Endothelial cell of umbilical vein (primary cell): Measurements from ENCODE around the gene MAGED4. TPM values are rescaled to one million over a fixed set of nuclear protein-coding genes. Genes with fewer than 3 reads are reported as not detected.

Experiments
- BruUV-seq: library from RNA; stranded (reverse); fragments of 400-500 nt; replicated peaks from 2 replicates; lab custom pipeline; 2021; lab: Mats Ljungman, UMichigan
- CTCF ChIA-PET: fragments of 300-600, 350-600 bp; sonication (Branson Sonifier 250); formaldehyde crosslinking; loops from one replicate; lab custom pipeline; 2021; ENCODE audit warnings: antibody characterized with exemption, inconsistent platforms; lab: Charles Lee
- POLR2A ChIA-PET: fragments of 300-600, 350-600 bp; sonication (Branson Sonifier 250); formaldehyde crosslinking; loops from one replicate; lab custom pipeline; 2021; ENCODE audit warnings: antibody characterized with exemption, inconsistent platforms; lab: Charles Lee
- DNase-seq: peaks from one replicate; pipeline ENCODE4 v3.0.0-alpha.2; 2011; ENCODE audit warnings: low read depth, low spot score
- FAIRE-seq: peaks from 2 replicates; lab custom pipeline; 2011; peaks lifted over from hg19 to GRCh38; lab: Jason Lieb, UNC
- H2AFZ ChIP-seq: 2 replicates; pipeline ENCODE4 v1.6.0; 2012; ENCODE audit warnings: low read depth, low read length, control low read depth, inconsistent platforms
- H3K27ac ChIP-seq: 2 replicates; pipeline ENCODE4 v1.5.1; 2011; ENCODE audit warnings: low read depth, mild to moderate bottlenecking, control low read depth, low read length, moderate library complexity; ENCODE audit not compliant: insufficient read depth
- H3K27me3 ChIP-seq, 2 experiments: 2 replicates each; pipeline versions ENCODE4 v1.6.0 to v1.6.1; 2011; ENCODE audit warnings: low read length in 2 of 2, mixed read lengths in 1 of 2; ENCODE audit not compliant: control insufficient read depth in 2 of 2, insufficient read depth in 2 of 2
- H3K36me3 ChIP-seq, 2 experiments: 2 replicates in 1 of 2; 3 replicates in 1 of 2; pipeline ENCODE4 v1.5.1; 2011; ENCODE audit warnings: low read length in 2 of 2, mild to moderate bottlenecking in 1 of 2, moderate library complexity in 1 of 2; ENCODE audit not compliant: control insufficient read depth in 2 of 2, insufficient read depth in 2 of 2; ENCODE audit errors: extremely low read depth in 1 of 2
- H3K4me1 ChIP-seq: 3 replicates; pipeline ENCODE4 v1.5.1; 2011; ENCODE audit warnings: mild to moderate bottlenecking, low read length; ENCODE audit not compliant: control insufficient read depth, insufficient read depth; ENCODE audit errors: extremely low read depth
- H3K4me2 ChIP-seq: 2 replicates; pipeline ENCODE4 v1.6.1; 2011; ENCODE audit warnings: low read length, control low read depth, mixed read lengths; ENCODE audit not compliant: insufficient read depth
- H3K4me3 ChIP-seq, 3 experiments: fragments of 200-600 bp in 1 of 3; sonication (generic), shearing (Covaris generic) in 1 of 3; replicated peaks in 1 of 3; 2 replicates each; pipeline ENCODE4 v1.5.1; 2011 to 2016; ENCODE audit warnings: control low read depth in 3 of 3, low read length in 3 of 3, mild to moderate bottlenecking in 2 of 3, inconsistent platforms in 1 of 3, low read depth in 1 of 3, moderate library complexity in 1 of 3; ENCODE audit not compliant: insufficient read depth in 1 of 3
- H3K79me2 ChIP-seq: 2 replicates; pipeline ENCODE4 v1.6.0; 2012; ENCODE audit warnings: low read length, inconsistent platforms; ENCODE audit not compliant: control insufficient read depth, insufficient read depth
- H3K9ac ChIP-seq: replicated peaks from 2 replicates; pipeline ENCODE3; 2011; ENCODE audit warnings: low read length, control low read depth; ENCODE audit not compliant: insufficient read depth; ENCODE audit errors: extremely low read depth
- H3K9me1 ChIP-seq: replicated peaks from 3 replicates; pipeline ENCODE4 v1.6.0; 2011; ENCODE audit warnings: mild to moderate bottlenecking, low read length; ENCODE audit not compliant: control insufficient read depth, insufficient read depth; ENCODE audit errors: extremely low read depth
- H3K9me3 ChIP-seq: replicated peaks from 2 replicates; pipeline ENCODE4 v1.5.1; 2012; ENCODE audit warnings: low read length, inconsistent platforms; ENCODE audit not compliant: control insufficient read depth, insufficient read depth
- H4K20me1 ChIP-seq: replicated peaks from 2 replicates; pipeline ENCODE3; 2011; ENCODE audit warnings: mild to moderate bottlenecking, low read length; ENCODE audit not compliant: control insufficient read depth, insufficient read depth; ENCODE audit errors: extremely low read depth
- EZH2 ChIP-seq: IDR thresholded peaks from 2 replicates; pipeline ENCODE4 v1.6.1; 2012; ENCODE audit warnings: borderline replicate concordance, low read depth, mild to moderate bottlenecking, moderate library complexity, low read length, inconsistent platforms; ENCODE audit not compliant: severe bottlenecking
- FOS ChIP-seq: IDR thresholded peaks from 2 replicates; pipeline ENCODE4 v1.6.1; 2011; ENCODE audit warnings: mild to moderate bottlenecking, low read length, moderate library complexity, borderline replicate concordance; ENCODE audit not compliant: insufficient read depth
- GATA2 ChIP-seq: IDR thresholded peaks from 2 replicates; pipeline ENCODE4 v1.7.0; 2011; ENCODE audit warnings: low read depth, mild to moderate bottlenecking, moderate library complexity, mixed read lengths, low read length; ENCODE audit not compliant: insufficient read length, insufficient read depth
- JUN ChIP-seq: IDR thresholded peaks from 2 replicates; pipeline ENCODE4 v1.6.1; 2011; ENCODE audit warnings: borderline replicate concordance, low read depth; ENCODE audit not compliant: insufficient read length, insufficient read depth
- MYC ChIP-seq: IDR thresholded peaks from one replicate; pipeline ENCODE4 v1.6.1; 2011; ENCODE audit warnings: mild to moderate bottlenecking, low read depth, low read length
- POLR2A ChIP-seq: IDR thresholded peaks from 2 replicates; pipeline ENCODE4 v1.6.1; 2012; ENCODE audit warnings: low read depth, mild to moderate bottlenecking, control low read depth, low read length
- POLR2AphosphoS5 ChIP-seq: IDR thresholded peaks from 2 replicates; pipeline ENCODE4 v1.6.1; 2012; ENCODE audit warnings: low read depth, mild to moderate bottlenecking, control low read depth, low read length, moderate library complexity; ENCODE audit not compliant: insufficient read depth
- dilution Hi-C: fragments of 300-500 bp; cut with MboI; formaldehyde crosslinking; loops from one replicate; pipeline ENCODE4 v1.15.0; 2019; ENCODE audit warnings: low sequenced_read_pairs; ENCODE audit not compliant: extremely low pct_ligation_motif_present
- intact Hi-C: fragments of 100-400 bp; cut with micrococcal nuclease; formaldehyde crosslinking; loops from one replicate; pipeline ENCODE4 v1.10.0; 2022
- polyA plus RNA-seq, 4 experiments: library from polyadenylated mRNA; depleted of rRNA in 3 of 4; stranded (reverse) in 3 of 4; unstranded in 1 of 4; fragments of >200 nt; gene quantifications; 2 replicates each; pipeline versions ENCODE4 v1.2.1 to v1.2.3, GENCODE V29; 2011 to 2012; ENCODE audit warnings: missing spikeins in 1 of 4
- total RNA-seq: library from RNA; stranded (reverse); gene quantifications from 2 replicates; pipeline ENCODE4 v1.2.3, GENCODE V29; 2021
- TF ChIP-seq, protein P1 (sequence below), 2 donors: IDR thresholded peaks; 1 replicate in 1 of 2; 2 replicates in 1 of 2; pipeline ENCODE4 v1.5.1; 2011; ENCODE audit warnings: low read length in 2 of 2, mild to moderate bottlenecking in 2 of 2, moderate library complexity in 2 of 2, control low read depth in 1 of 2, inconsistent platforms in 1 of 2, low read depth in 1 of 2; ENCODE audit not compliant: insufficient read depth in 1 of 2; ENCODE audit errors: extremely low read depth in 1 of 2
- TF ChIP-seq, protein P2 (sequence below): IDR thresholded peaks from 2 replicates; pipeline ENCODE4 v1.6.1; 2011; ENCODE audit not compliant: insufficient read depth, insufficient read length

MAGED4 gene
- total and polyA plus RNA-seq, 2 donors (not counting 3 experiments of a cell fraction or from before 2014, with no cell fraction given): 7.7 to 25.3 TPM

DNA sequence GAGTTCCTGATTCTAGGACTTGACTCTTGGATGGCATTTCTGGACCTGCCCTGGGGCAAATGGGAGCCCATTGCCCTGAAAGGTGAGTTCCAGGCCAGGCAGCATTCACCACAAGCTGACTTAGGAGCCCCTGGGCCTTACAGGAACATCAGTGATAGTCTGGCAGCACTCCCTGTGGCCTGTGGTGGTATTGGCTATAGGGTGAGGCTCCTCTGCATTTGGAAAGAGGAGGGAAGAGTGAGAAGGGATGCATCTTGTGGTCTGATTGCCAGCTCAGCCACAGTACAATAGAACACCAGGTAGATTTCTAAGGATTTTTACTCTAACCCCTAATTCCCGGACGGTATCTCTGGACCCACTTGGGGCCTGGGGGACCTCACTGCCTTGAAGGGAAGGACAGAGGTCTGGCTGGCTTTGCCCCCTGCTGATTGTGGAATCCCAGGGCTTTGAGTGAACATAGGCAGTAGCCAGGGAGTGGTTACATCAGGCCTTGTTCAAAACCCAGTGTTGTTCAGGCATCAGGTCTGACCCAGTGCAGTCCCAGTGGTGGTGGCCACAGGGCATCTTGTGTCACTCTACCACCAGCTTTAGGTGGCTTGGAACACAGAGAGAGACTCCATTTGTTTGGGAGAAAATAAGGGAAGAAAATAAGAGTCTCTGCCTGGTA, 32.9 kb downstream of the MAGED4 start:
- Histone ChIP-seq H3K4me2 (no peak overlapping the region), H3K4me3 (no peak overlapping the region), H4K20me1 (no peaks in the 10 kb centered on the region), H3K27me3 (no peaks in the 10 kb centered on the region), H3K4me1 (no peaks in the 10 kb centered on the region), H2AFZ (no peak overlapping the region), H3K36me3 (no peaks in the 10 kb centered on the region), H3K9me3 (no peaks in the 10 kb centered on the region), H3K27ac (no peak overlapping the region), H3K9ac (no peak overlapping the region), H3K9me1 (no peaks in the 10 kb centered on the region), H3K79me2 (no peaks in the 10 kb centered on the region)
- CTCF ChIA-PET: interaction anchor here (1.5 kb wide), 1 partner anchor 576 kb away, joined by 4 read pairs; no protein-coding TSS in a partner anchor
- no TSS peak for BruUV-seq
- dilution Hi-C loops (no loop called here), intact Hi-C loops (no loop called here)
- POLR2A ChIA-PET: no interaction called here
- FAIRE-seq (no peak), DNase-seq (no peak)
- TF ChIP-seq, protein P1, sequence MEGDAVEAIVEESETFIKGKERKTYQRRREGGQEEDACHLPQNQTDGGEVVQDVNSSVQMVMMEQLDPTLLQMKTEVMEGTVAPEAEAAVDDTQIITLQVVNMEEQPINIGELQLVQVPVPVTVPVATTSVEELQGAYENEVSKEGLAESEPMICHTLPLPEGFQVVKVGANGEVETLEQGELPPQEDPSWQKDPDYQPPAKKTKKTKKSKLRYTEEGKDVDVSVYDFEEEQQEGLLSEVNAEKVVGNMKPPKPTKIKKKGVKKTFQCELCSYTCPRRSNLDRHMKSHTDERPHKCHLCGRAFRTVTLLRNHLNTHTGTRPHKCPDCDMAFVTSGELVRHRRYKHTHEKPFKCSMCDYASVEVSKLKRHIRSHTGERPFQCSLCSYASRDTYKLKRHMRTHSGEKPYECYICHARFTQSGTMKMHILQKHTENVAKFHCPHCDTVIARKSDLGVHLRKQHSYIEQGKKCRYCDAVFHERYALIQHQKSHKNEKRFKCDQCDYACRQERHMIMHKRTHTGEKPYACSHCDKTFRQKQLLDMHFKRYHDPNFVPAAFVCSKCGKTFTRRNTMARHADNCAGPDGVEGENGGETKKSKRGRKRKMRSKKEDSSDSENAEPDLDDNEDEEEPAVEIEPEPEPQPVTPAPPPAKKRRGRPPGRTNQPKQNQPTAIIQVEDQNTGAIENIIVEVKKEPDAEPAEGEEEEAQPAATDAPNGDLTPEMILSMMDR (IDR thresholded peaks at IDR 0.05; ENCODE audit: extremely low read depth in 1 of 2, insufficient read depth in 1 of 2, low read depth in 1 of 2, low read length in 2 of 2): no peak
- TF ChIP-seq MYC: no peak
- TF ChIP-seq POLR2AphosphoS5: no peak
- TF ChIP-seq JUN: no peak
- TF ChIP-seq EZH2: no peak
- TF ChIP-seq FOS: no peak
- TF ChIP-seq, protein P2, sequence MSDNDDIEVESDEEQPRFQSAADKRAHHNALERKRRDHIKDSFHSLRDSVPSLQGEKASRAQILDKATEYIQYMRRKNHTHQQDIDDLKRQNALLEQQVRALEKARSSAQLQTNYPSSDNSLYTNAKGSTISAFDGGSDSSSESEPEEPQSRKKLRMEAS: no peak
- TF ChIP-seq GATA2: no peak
- no peak for TF ChIP-seq POLR2A
